Heart left ventricle (tissue), 13 donors: Measurements from ENCODE around the gene PLA2G2E.

Source experiments
- CTCF ChIP-seq, 12 donors: fragments of 200-600 bp; sonication (generic) in 4 of 12; IDR thresholded peaks; one replicate each; pipeline versions ENCODE4 v1.5.0 to v1.8.0; 2018 to 2022; ENCODE audit warnings: antibody characterized with exemption in 12 of 12, mild to moderate bottlenecking in 5 of 12
- POLR2A ChIP-seq, 2 donors: fragments of 450-650 bp; IDR thresholded peaks; one replicate each; pipeline ENCODE4 v1.6.1; 2017; ENCODE audit warnings: antibody characterized with exemption in 2 of 2, mild to moderate bottlenecking in 2 of 2, moderate library complexity in 2 of 2
- donor health status: ischemic (EF 13 %, LVEDD 7.1; RV severe dilation, severe dysfunction).
- donor health status: DM: no; HTN: yes; CAD: no.
- donor health status: DM: no; HTN: no; CAD: no.
- donor health status: ischemic (EF 25% LVEDD 6.9; RV normal size, moderate dysfunction).
- donor health status: ischemic (EF 25% LVEDD 5.7; RV mildly dilated, moderate dysfunction).
- donor health status: ischemic (EF 35%, LVEDD 5.7; RV mildly dilated, moderate dysfunction).
- donor health status: nonischemic (EF 11% LVEDD 7.7; RV severe dilation, severe dysfunction).
- donor health status: DM: yes; HTN: yes; CAD: no.
- donor health status: PGD.
- donor health status: ischemic (EF 29% LVEDD 5.4; RV normal size, mild dysfunction).
- donor health status: nonischemic (EF 23%, LVEDD 6.1; RV moderate dilation, normal function).

- TF ChIP-seq POLR2A (IDR thresholded peaks at IDR 0.05) (no peak), CTCF (IDR thresholded peaks at IDR 0.05) (no peak)
These were observed 3.1 kb upstream of the PLA2G2E start for GRCh38 chr1:19926296-19927129.
